Measurements from ENCODE around the gene OR12D3.
"Not testable (repeated sequence)": the region's sequence is repeated elsewhere in the genome, so short reads cannot be mapped to it uniquely, and the experiment has no call there.

OR12D3 gene

GRCh38 chr6:29375191-29375590, at the start of gene OR12D3:
OR12D3 (minus strand) TSS chr6:29375291; CDS start chr6:29375287, 4 bp downstream.
- no peak for DNase-seq
- intact Hi-C loops (cut with DNase I), result loop anchor here (10.0 kb wide), 1 partner anchor 210 kb away; the partner anchor contains the start of gene OR2H2

GRCh38 chr6:29424575-29424974, 49.5 kb upstream of the OR12D3 start:
- intact Hi-C loops (cut with DNase I), result no loop called here
- no peak for DNase-seq

GRCh38 chr6:29424168-29424567, 49.1 kb upstream of the OR12D3 start:
- no peak for DNase-seq
- intact Hi-C loops (cut with DNase I), result no loop called here

GRCh38 chr6:29419516-29419915, 44.4 kb upstream of the OR12D3 start:
- DNase-seq, result no peak
- intact Hi-C loops (cut with DNase I), result no loop called here

- no peak for DNase-seq
- intact Hi-C loops (cut with DNase I), result no loop called here
Observed at GRCh38 chr6:29414588-29414987, 39.5 kb upstream of the OR12D3 start, which contains the start of gene OR12D1. OR12D1 (plus strand) TSS chr6:29414928.

- intact Hi-C loops (cut with DNase I), result no loop called here
- no peak for DNase-seq
Observed at GRCh38 chr6:29403801-29404200, 28.7 kb upstream of the OR12D3 start.

GRCh38 chr6:29399525-29399924, 24.4 kb upstream of the OR12D3 start:
- intact Hi-C loops (cut with DNase I), result no loop called here
- no peak for DNase-seq

- intact Hi-C loops (cut with DNase I), result no loop called here
- no peak for DNase-seq
Observed at GRCh38 chr6:29395331-29395730, 20.2 kb upstream of the OR12D3 start, which contains the start of gene OR12D2. OR12D2 (plus strand) TSS chr6:29395631; CDS start chr6:29396700, 1,069 bp downstream.

GRCh38 chr6:29388533-29388932, 13.4 kb upstream of the OR12D3 start:
- no peak for DNase-seq
- intact Hi-C loops (cut with DNase I), result no loop called here

- DNase-seq, result no peak
- intact Hi-C loops (cut with DNase I), result loop anchor here (10.0 kb wide), 1 partner anchor 209 kb away; the partner anchor contains the start of gene OR2H2
Observed at GRCh38 chr6:29376003-29376402, 912 bp upstream of the OR12D3 start.

- no peak for DNase-seq
- intact Hi-C loops (cut with DNase I), result no loop called here
Observed at GRCh38 chr6:29368765-29369164, 6.3 kb downstream of the OR12D3 start, which contains the start of gene OR5V1. OR5V1 (minus strand) TSS chr6:29368865; CDS start chr6:29356195, 12,670 bp downstream.

- intact Hi-C loops (cut with DNase I), result no loop called here
- no peak for DNase-seq
Observed at GRCh38 chr6:29355603-29356002, 19.5 kb downstream of the OR12D3 start.

GRCh38 chr6:29354980-29355379, 20.1 kb downstream of the OR12D3 start:
- intact Hi-C loops (cut with DNase I), result no loop called here
- DNase-seq, result no peak

- intact Hi-C loops (cut with DNase I); DNase-seq: not testable (repeated sequence)
Observed at GRCh38 chr6:29349348-29349747, 25.7 kb downstream of the OR12D3 start.

- no peak for DNase-seq
- intact Hi-C loops (cut with DNase I), result no loop called here
Observed at GRCh38 chr6:29345380-29345779, 29.7 kb downstream of the OR12D3 start.

- DNase-seq, result no peak
- intact Hi-C loops (cut with DNase I), result no loop called here
Observed at GRCh38 chr6:29336269-29336668, 38.8 kb downstream of the OR12D3 start.

GRCh38 chr6:29332676-29333075, 42.4 kb downstream of the OR12D3 start:
- no peak for DNase-seq
- intact Hi-C loops (cut with DNase I), result no loop called here

GRCh38 chr6:29325777-29326176, 49.3 kb downstream of the OR12D3 start:
- intact Hi-C loops (cut with DNase I), result no loop called here
- DNase-seq, result no peak

All from posterior cingulate gyrus (tissue), 11 donors.